Bone marrow (tissue), 2 donors: ENCODE data around the gene NDUFA13.

Experiments used
- DNase-seq, 2 donors: peaks; one replicate each; lab custom pipeline; 2025; lab: John Stamatoyannopoulos, UW

NDUFA13 gene

GRCh38 chr19:19507354-19507753 is 8.7 kb upstream of the NDUFA13 start:
- no peak for DNase-seq

GRCh38 chr19:19508217-19508616 is 7.8 kb upstream of the NDUFA13 start:
- DNase-seq: no peak

GRCh38 chr19:19510432-19510831 is 5.6 kb upstream of the NDUFA13 start:
- DNase-seq: no peak

GRCh38 chr19:19513682-19514081 is 2.3 kb upstream of the NDUFA13 start:
- no peak for DNase-seq

GRCh38 chr19:19514215-19514657 is 1.8 kb upstream of the NDUFA13 start:
- no peak for DNase-seq

- DNase-seq: no peak
Measured at GRCh38 chr19:19514881-19515641, 964 bp upstream of the NDUFA13 start, which contains the start of gene TSSK6. TSSK6 (minus strand) TSS chr19:19515548; CDS start chr19:19515427, 121 bp downstream.

GRCh38 chr19:19517235-19517619 is 1.2 kb downstream of the NDUFA13 start:
- no peak for DNase-seq

GRCh38 chr19:19520989-19521388 is 5.0 kb downstream of the NDUFA13 start:
- DNase-seq: no peak

GRCh38 chr19:19523177-19523576 is 7.2 kb downstream of the NDUFA13 start:
- no peak for DNase-seq

GRCh38 chr19:19524053-19524452 is 8.0 kb downstream of the NDUFA13 start:
- DNase-seq: no peak

GRCh38 chr19:19525611-19526380 is 9.8 kb downstream of the NDUFA13 start:
- no peak for DNase-seq

GRCh38 chr19:19526581-19527370 is 10.8 kb downstream of the NDUFA13 start:
- no peak for DNase-seq

GRCh38 chr19:19527371-19527656 is 11.3 kb downstream of the NDUFA13 start:
- no peak for DNase-seq

GRCh38 chr19:19527674-19528625 is 11.9 kb downstream of the NDUFA13 start:
- DNase-seq: no peak

GRCh38 chr19:19528721-19529490 is 12.9 kb downstream of the NDUFA13 start, which contains the start of gene YJEFN3:
YJEFN3 (plus strand) TSS chr19:19528911; CDS start chr19:19528933, 22 bp downstream.
- DNase-seq: no peak

GRCh38 chr19:19529783-19530422 is 13.9 kb downstream of the NDUFA13 start:
- no peak for DNase-seq

- no peak for DNase-seq
Measured at GRCh38 chr19:19530423-19530804, 14.4 kb downstream of the NDUFA13 start.

GRCh38 chr19:19530889-19531288 is 14.9 kb downstream of the NDUFA13 start:
- no peak for DNase-seq

- DNase-seq: peak in 1 of 2 donors; percentile 50
Measured at GRCh38 chr19:19531951-19532805, 16.2 kb downstream of the NDUFA13 start.
